Activated T-cell treated with anti-CD3 and anti-CD28 coated beads, Interleukin-2, amount 50 U/mL, for 72 hours (primary cell): Measurements from ENCODE around the gene CRB1. TPM values are rescaled to one million over a fixed set of nuclear protein-coding genes. Genes with fewer than 3 reads are reported as not detected.

ENCODE experiments used
- ATAC-seq, 2 donors: fragments of 150-1000 bp; cut with Tn5 transposase; replicated peaks in 1 of 2; 2 replicates each; pipeline ENCODE4 v1.10.0; 2021; ENCODE audit warnings: moderate library complexity in 2 of 2, mild to moderate bottlenecking in 1 of 2
- DNase-seq, 2 donors: peaks; one replicate each; pipeline ENCODE4 v3.0.0; 2021 to 2022; ENCODE audit warnings: mixed read lengths in 1 of 2
- H3K27ac Mint-ChIP-seq: one replicate; pipeline ENCODE4 v1.8.0; 2022; ENCODE audit warnings: mild to moderate bottlenecking, moderate library complexity, mixed read lengths
- H3K27me3 Mint-ChIP-seq: one replicate; pipeline ENCODE4 v1.8.0; 2022; ENCODE audit warnings: low read depth, mixed read lengths
- H3K36me3 Mint-ChIP-seq, 2 donors: one replicate each; pipeline ENCODE4 v1.8.0; 2022; ENCODE audit warnings: mixed read lengths in 2 of 2, mild to moderate bottlenecking in 1 of 2; ENCODE audit not compliant: insufficient read depth in 2 of 2
- H3K4me1 Mint-ChIP-seq: one replicate; pipeline ENCODE4 v1.8.0; 2022; ENCODE audit warnings: low read depth, mixed read lengths
- H3K4me3 Mint-ChIP-seq, 2 donors: one replicate each; pipeline ENCODE4 v1.8.0; 2022; ENCODE audit warnings: mild to moderate bottlenecking in 2 of 2, mixed read lengths in 2 of 2, moderate library complexity in 2 of 2
- H3K9me3 Mint-ChIP-seq, 2 donors: one replicate each; pipeline ENCODE4 v1.8.0; 2022; ENCODE audit warnings: mixed read lengths in 2 of 2
- total RNA-seq, 2 donors: library from RNA; stranded (reverse); gene quantifications; one replicate each; pipeline ENCODE4 v1.2.3, GENCODE V29; 2022

Gene CRB1
- total RNA-seq, 2 donors from 2014 or later = 0.48 TPM; not detected in 1

- Mint-ChIP-seq H3K4me3 (no peak overlapping the region), H3K36me3 (no peaks in the 10 kb centered on the region), H3K9me3 (no peaks in the 10 kb centered on the region), H3K27ac (no peak overlapping the region), H3K4me1 (no peaks in the 10 kb centered on the region), H3K27me3 (no peaks in the 10 kb centered on the region)
- DNase-seq (no peak), ATAC-seq (no peak)
These were observed 98.9 kb downstream of the CRB1 start for GRCh38 chr1:197366996-197367395.

- H3K4me1 Mint-ChIP-seq = no peaks in the 10 kb centered on the region
- no peaks in the 10 kb centered on the region for H3K36me3 Mint-ChIP-seq
- H3K27me3 Mint-ChIP-seq = no peaks in the 10 kb centered on the region
- ATAC-seq (no peak), DNase-seq (no peak)
- H3K27ac Mint-ChIP-seq = no peak overlapping the region
- no peak overlapping the region for H3K4me3 Mint-ChIP-seq
- no peaks in the 10 kb centered on the region for H3K9me3 Mint-ChIP-seq
These were observed 99.6 kb downstream of the CRB1 start for GRCh38 chr1:197367627-197368026.

- no peak overlapping the region for H3K4me3 Mint-ChIP-seq
These were observed 106.4 kb downstream of the CRB1 start for GRCh38 chr1:197374428-197374827.

GRCh38 chr1:197384471-197384870, 116.4 kb downstream of the CRB1 start:
- Mint-ChIP-seq H3K27me3 (no peaks in the 10 kb centered on the region), H3K36me3 (no peaks in the 10 kb centered on the region), H3K27ac (no peak overlapping the region), H3K9me3 (no peaks in the 10 kb centered on the region), H3K4me3 (no peak overlapping the region), H3K4me1 (peaks cover 2% of the 10 kb centered on the region)
- no peak for DNase-seq
- no peak for ATAC-seq

More at GRCh38 chr1:197374428-197374827, 106.4 kb downstream of the CRB1 start:
- Mint-ChIP-seq H3K27ac (no peak overlapping the region), H3K36me3 (no peaks in the 10 kb centered on the region), H3K9me3 (no peaks in the 10 kb centered on the region), H3K27me3 (no peaks in the 10 kb centered on the region), H3K4me1 (no peaks in the 10 kb centered on the region)
- DNase-seq (no peak), ATAC-seq (peak in 1 of 2 donors; percentile 7)

GRCh38 chr1:197388801-197389200, 120.7 kb downstream of the CRB1 start:
- Mint-ChIP-seq H3K4me3 (no peak overlapping the region), H3K4me1 (peaks cover 28% of the 10 kb centered on the region), H3K27me3 (no peaks in the 10 kb centered on the region), H3K27ac (no peak overlapping the region), H3K36me3 (no peaks in the 10 kb centered on the region), H3K9me3 (no peaks in the 10 kb centered on the region)
- no peak for DNase-seq
- ATAC-seq = no peak

GRCh38 chr1:197390856-197391255, 122.8 kb downstream of the CRB1 start:
- H3K4me1 Mint-ChIP-seq = peaks cover 28% of the 10 kb centered on the region
- no peaks in the 10 kb centered on the region for H3K36me3 Mint-ChIP-seq
- ATAC-seq = no peak
- no peak for DNase-seq
- H3K9me3 Mint-ChIP-seq = no peaks in the 10 kb centered on the region
- peak overlapping the region in 1 of 2 donors; percentile 31 for H3K4me3 Mint-ChIP-seq
- H3K27me3 Mint-ChIP-seq = no peaks in the 10 kb centered on the region
- peak overlapping the region; percentile 86 for H3K27ac Mint-ChIP-seq

GRCh38 chr1:197391303-197392226, 123.5 kb downstream of the CRB1 start:
- no peaks in the 10 kb centered on the region for H3K9me3 Mint-ChIP-seq
- H3K4me3 Mint-ChIP-seq = peak overlapping the region in 1 of 2 donors; percentile 31
- ATAC-seq (peak; percentile 60 to 66), DNase-seq (no peak)
- no peaks in the 10 kb centered on the region for H3K27me3 Mint-ChIP-seq
- H3K36me3 Mint-ChIP-seq = no peaks in the 10 kb centered on the region
- H3K27ac Mint-ChIP-seq = peak overlapping the region; percentile 86
- peaks cover 28% of the 10 kb centered on the region for H3K4me1 Mint-ChIP-seq

GRCh38 chr1:197392541-197392940, 124.5 kb downstream of the CRB1 start:
- DNase-seq = no peak
- no peaks in the 10 kb centered on the region for H3K36me3 Mint-ChIP-seq
- peaks cover 28% of the 10 kb centered on the region for H3K4me1 Mint-ChIP-seq
- H3K4me3 Mint-ChIP-seq = no peak overlapping the region
- H3K9me3 Mint-ChIP-seq = no peaks in the 10 kb centered on the region
- no peaks in the 10 kb centered on the region for H3K27me3 Mint-ChIP-seq
- no peak overlapping the region for H3K27ac Mint-ChIP-seq
- no peak for ATAC-seq

- no peaks in the 10 kb centered on the region for H3K27me3 Mint-ChIP-seq
- H3K4me3 Mint-ChIP-seq = no peak overlapping the region
- ATAC-seq = no peak
- no peak overlapping the region for H3K27ac Mint-ChIP-seq
- no peaks in the 10 kb centered on the region for H3K36me3 Mint-ChIP-seq
- peaks cover 28% of the 10 kb centered on the region for H3K4me1 Mint-ChIP-seq
- no peaks in the 10 kb centered on the region for H3K9me3 Mint-ChIP-seq
- DNase-seq = no peak
These were observed 125.1 kb downstream of the CRB1 start for GRCh38 chr1:197393105-197393504.

GRCh38 chr1:197393772-197394171, 125.7 kb downstream of the CRB1 start:
- Mint-ChIP-seq H3K9me3 (no peaks in the 10 kb centered on the region), H3K36me3 (no peaks in the 10 kb centered on the region), H3K4me3 (no peak overlapping the region), H3K27me3 (no peaks in the 10 kb centered on the region), H3K4me1 (peaks cover 28% of the 10 kb centered on the region), H3K27ac (no peak overlapping the region)
- no peak for ATAC-seq
- no peak for DNase-seq

GRCh38 chr1:197394831-197395608, 127.0 kb downstream of the CRB1 start:
- H3K4me3 Mint-ChIP-seq = no peak overlapping the region
- ATAC-seq (no peak), DNase-seq (no peak)
- no peaks in the 10 kb centered on the region for H3K36me3 Mint-ChIP-seq
- H3K9me3 Mint-ChIP-seq = no peaks in the 10 kb centered on the region
- no peaks in the 10 kb centered on the region for H3K27me3 Mint-ChIP-seq
- no peak overlapping the region for H3K27ac Mint-ChIP-seq
- peaks cover 21% of the 10 kb centered on the region for H3K4me1 Mint-ChIP-seq

GRCh38 chr1:197397895-197398294, 129.8 kb downstream of the CRB1 start:
- ATAC-seq (no peak), DNase-seq (no peak)
- Mint-ChIP-seq H3K36me3 (no peaks in the 10 kb centered on the region), H3K4me3 (no peak overlapping the region), H3K4me1 (no peaks in the 10 kb centered on the region), H3K9me3 (peaks cover 0 to 2% of the 10 kb centered on the region in 2 donors), H3K27ac (no peak overlapping the region), H3K27me3 (peaks cover 10% of the 10 kb centered on the region)

GRCh38 chr1:197399755-197400521, 131.9 kb downstream of the CRB1 start:
- Mint-ChIP-seq H3K4me1 (no peaks in the 10 kb centered on the region), H3K27ac (no peak overlapping the region), H3K4me3 (peak overlapping the region; percentile 55 to 84), H3K36me3 (no peaks in the 10 kb centered on the region), H3K27me3 (peaks cover 18% of the 10 kb centered on the region), H3K9me3 (peaks cover 0 to 2% of the 10 kb centered on the region in 2 donors)
- DNase-seq (peak; percentile 19 to 29), ATAC-seq (peak; percentile 59 to 70)
